ENCODE results near the gene RAD18.

RAD18 gene

GRCh38 chr3:8857720-8858367 is 105.4 kb downstream of the RAD18 start:
- no peak for DNase-seq

GRCh38 chr3:8856721-8857120 is 106.6 kb downstream of the RAD18 start:
- DNase-seq, result no peak

- no peak for DNase-seq
These were observed 107.2 kb downstream of the RAD18 start for GRCh38 chr3:8856071-8856470.

- DNase-seq, result no peak
These were observed 108.6 kb downstream of the RAD18 start for GRCh38 chr3:8854656-8855055.

- no peak for DNase-seq
These were observed 110.2 kb downstream of the RAD18 start for GRCh38 chr3:8853081-8853480.

GRCh38 chr3:8852511-8852910 is 110.8 kb downstream of the RAD18 start:
- DNase-seq, result no peak

- no peak for DNase-seq
These were observed 111.6 kb downstream of the RAD18 start for GRCh38 chr3:8851703-8852102.

GRCh38 chr3:8848696-8849131 is 114.6 kb downstream of the RAD18 start:
- DNase-seq, result no peak

- DNase-seq, result no peak
These were observed 116.0 kb downstream of the RAD18 start for GRCh38 chr3:8847317-8847716.

GRCh38 chr3:8846176-8846575 is 117.1 kb downstream of the RAD18 start:
- DNase-seq, result no peak

GRCh38 chr3:8845641-8846040 is 117.6 kb downstream of the RAD18 start:
- DNase-seq, result no peak

GRCh38 chr3:8843347-8843746 is 119.9 kb downstream of the RAD18 start:
- DNase-seq, result no peak

- no peak for DNase-seq
These were observed 121.0 kb downstream of the RAD18 start for GRCh38 chr3:8842293-8842692.

- DNase-seq, result no peak
These were observed 121.8 kb downstream of the RAD18 start for GRCh38 chr3:8841472-8841871.

GRCh38 chr3:8840556-8840955 is 122.7 kb downstream of the RAD18 start:
- DNase-seq, result no peak

- DNase-seq, result no peak
These were observed 123.5 kb downstream of the RAD18 start for GRCh38 chr3:8839607-8840325.

- DNase-seq, result no peak
These were observed 124.4 kb downstream of the RAD18 start for GRCh38 chr3:8838765-8839423.

GRCh38 chr3:8838234-8838633 is 125.0 kb downstream of the RAD18 start:
- no peak for DNase-seq

- DNase-seq, result no peak
These were observed 126.1 kb downstream of the RAD18 start for GRCh38 chr3:8837162-8837561.

GRCh38 chr3:8836096-8836495 is 127.2 kb downstream of the RAD18 start:
- no peak for DNase-seq

GRCh38 chr3:8835385-8835784 is 127.9 kb downstream of the RAD18 start:
- no peak for DNase-seq

GRCh38 chr3:8834974-8835373 is 128.3 kb downstream of the RAD18 start:
- DNase-seq, result no peak

GRCh38 chr3:8827641-8828040 is 135.6 kb downstream of the RAD18 start:
- DNase-seq, result no peak

Measured in DMS153 (cell line).